ENCODE results near the gene SMAD6. TPM values are rescaled to one million over a fixed set of nuclear protein-coding genes. Genes with fewer than 3 reads are reported as not detected.

The SMAD6 gene
- total RNA-seq, 1 donor from 2014 or later = 14.6 TPM

- no peak for DNase-seq (ENCODE audit: extremely low spot score, unreplicated experiment)
- TF ChIP-seq CTCF (IDR thresholded peaks at IDR 0.05) = no peak
These were observed 21.5 kb upstream of the SMAD6 start for GRCh38 chr15:66680502-66680901.

GRCh38 chr15:66681395-66681794 is 20.6 kb upstream of the SMAD6 start:
- Mint-ChIP-seq H3K4me1 (ENCODE audit: unreplicated experiment) (peaks cover 11% of the 10 kb centered on the region), H3K27me3 (ENCODE audit: unreplicated experiment) (no peaks in the 10 kb centered on the region), H3K9me3 (ENCODE audit: unreplicated experiment) (peaks cover 9% of the 10 kb centered on the region), H3K4me3 (ENCODE audit: unreplicated experiment) (no peak overlapping the region), H3K36me3 (ENCODE audit: unreplicated experiment) (no peaks in the 10 kb centered on the region), H3K27ac (ENCODE audit: unreplicated experiment) (no peak overlapping the region)
- DNase-seq (ENCODE audit: extremely low spot score, unreplicated experiment) = no peak
- no peak for TF ChIP-seq CTCF (IDR thresholded peaks at IDR 0.05)

More at GRCh38 chr15:66680502-66680901, 21.5 kb upstream of the SMAD6 start:
- H3K27me3 Mint-ChIP-seq (ENCODE audit: unreplicated experiment) = no peaks in the 10 kb centered on the region
- no peak overlapping the region for H3K4me3 Mint-ChIP-seq (ENCODE audit: unreplicated experiment)
- no peak overlapping the region for H3K27ac Mint-ChIP-seq (ENCODE audit: unreplicated experiment)
- H3K36me3 Mint-ChIP-seq (ENCODE audit: unreplicated experiment) = no peaks in the 10 kb centered on the region
- H3K4me1 Mint-ChIP-seq (ENCODE audit: unreplicated experiment) = peaks cover 11% of the 10 kb centered on the region
- H3K9me3 Mint-ChIP-seq (ENCODE audit: unreplicated experiment) = peaks cover 9% of the 10 kb centered on the region

GRCh38 chr15:66682246-66682645 is 19.8 kb upstream of the SMAD6 start:
- TF ChIP-seq CTCF (IDR thresholded peaks at IDR 0.05) = no peak
- Mint-ChIP-seq H3K9me3 (ENCODE audit: unreplicated experiment) (peaks cover 9% of the 10 kb centered on the region), H3K27me3 (ENCODE audit: unreplicated experiment) (no peaks in the 10 kb centered on the region), H3K36me3 (ENCODE audit: unreplicated experiment) (no peaks in the 10 kb centered on the region), H3K4me3 (ENCODE audit: unreplicated experiment) (no peak overlapping the region), H3K27ac (ENCODE audit: unreplicated experiment) (no peak overlapping the region), H3K4me1 (ENCODE audit: unreplicated experiment) (peaks cover 11% of the 10 kb centered on the region)
- no peak for DNase-seq (ENCODE audit: extremely low spot score, unreplicated experiment)

GRCh38 chr15:66682865-66683264 is 19.2 kb upstream of the SMAD6 start:
- DNase-seq (ENCODE audit: extremely low spot score, unreplicated experiment) = no peak
- no peaks in the 10 kb centered on the region for H3K36me3 Mint-ChIP-seq (ENCODE audit: unreplicated experiment)
- no peak overlapping the region for H3K4me3 Mint-ChIP-seq (ENCODE audit: unreplicated experiment)
- H3K27ac Mint-ChIP-seq (ENCODE audit: unreplicated experiment) = no peak overlapping the region
- H3K9me3 Mint-ChIP-seq (ENCODE audit: unreplicated experiment) = peaks cover 9% of the 10 kb centered on the region
- peaks cover 11% of the 10 kb centered on the region for H3K4me1 Mint-ChIP-seq (ENCODE audit: unreplicated experiment)
- H3K27me3 Mint-ChIP-seq (ENCODE audit: unreplicated experiment) = no peaks in the 10 kb centered on the region
- no peak for TF ChIP-seq CTCF (IDR thresholded peaks at IDR 0.05)

- no peak for TF ChIP-seq CTCF (IDR thresholded peaks at IDR 0.05)
- no peaks in the 10 kb centered on the region for H3K36me3 Mint-ChIP-seq (ENCODE audit: unreplicated experiment)
- peaks cover 9% of the 10 kb centered on the region for H3K9me3 Mint-ChIP-seq (ENCODE audit: unreplicated experiment)
- no peak for DNase-seq (ENCODE audit: extremely low spot score, unreplicated experiment)
- H3K27me3 Mint-ChIP-seq (ENCODE audit: unreplicated experiment) = no peaks in the 10 kb centered on the region
- no peak overlapping the region for H3K4me3 Mint-ChIP-seq (ENCODE audit: unreplicated experiment)
- peaks cover 9% of the 10 kb centered on the region for H3K4me1 Mint-ChIP-seq (ENCODE audit: unreplicated experiment)
- H3K27ac Mint-ChIP-seq (ENCODE audit: unreplicated experiment) = no peak overlapping the region
These were observed 17.8 kb upstream of the SMAD6 start for GRCh38 chr15:66684136-66684681.
